ENCODE results near the gene TSPEAR.

DNA sequence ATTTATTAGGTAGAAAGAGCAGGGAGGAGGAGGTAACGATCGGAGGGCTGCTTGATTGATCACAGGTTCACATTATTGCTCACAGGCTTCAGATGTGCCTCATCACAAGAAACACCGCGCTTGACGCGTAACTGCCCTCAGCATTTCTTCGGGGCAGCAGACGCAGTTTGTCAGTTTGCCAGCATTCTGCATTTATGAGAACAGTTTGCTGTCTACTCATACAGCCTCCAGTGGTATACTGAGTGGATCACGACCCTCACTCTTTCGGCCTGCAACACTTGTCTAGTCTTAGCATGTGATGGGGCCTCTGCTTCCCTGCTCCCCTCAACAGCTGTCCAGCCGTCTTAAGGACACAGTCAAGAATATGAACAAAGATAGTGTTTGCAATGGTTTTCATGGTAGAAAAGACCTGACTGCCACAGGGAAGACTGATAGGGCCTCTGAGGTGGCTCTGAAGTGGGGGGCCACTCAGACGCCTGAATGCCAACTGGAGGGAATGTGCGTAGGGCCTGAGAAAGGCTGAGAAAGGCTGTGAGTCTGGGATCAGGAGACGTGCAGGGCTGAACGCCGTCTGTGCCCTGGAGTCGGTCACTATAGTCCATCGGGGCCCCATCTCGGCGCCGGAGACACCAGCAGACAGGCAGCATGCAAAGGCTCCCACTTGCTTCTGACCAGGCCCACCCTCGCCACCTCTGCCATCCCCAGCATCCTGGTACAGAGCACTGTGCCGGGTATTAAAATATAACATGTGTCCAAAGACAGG lies 45.2 kb upstream of the TSPEAR start:
- TF ChIP-seq, protein P1, sequence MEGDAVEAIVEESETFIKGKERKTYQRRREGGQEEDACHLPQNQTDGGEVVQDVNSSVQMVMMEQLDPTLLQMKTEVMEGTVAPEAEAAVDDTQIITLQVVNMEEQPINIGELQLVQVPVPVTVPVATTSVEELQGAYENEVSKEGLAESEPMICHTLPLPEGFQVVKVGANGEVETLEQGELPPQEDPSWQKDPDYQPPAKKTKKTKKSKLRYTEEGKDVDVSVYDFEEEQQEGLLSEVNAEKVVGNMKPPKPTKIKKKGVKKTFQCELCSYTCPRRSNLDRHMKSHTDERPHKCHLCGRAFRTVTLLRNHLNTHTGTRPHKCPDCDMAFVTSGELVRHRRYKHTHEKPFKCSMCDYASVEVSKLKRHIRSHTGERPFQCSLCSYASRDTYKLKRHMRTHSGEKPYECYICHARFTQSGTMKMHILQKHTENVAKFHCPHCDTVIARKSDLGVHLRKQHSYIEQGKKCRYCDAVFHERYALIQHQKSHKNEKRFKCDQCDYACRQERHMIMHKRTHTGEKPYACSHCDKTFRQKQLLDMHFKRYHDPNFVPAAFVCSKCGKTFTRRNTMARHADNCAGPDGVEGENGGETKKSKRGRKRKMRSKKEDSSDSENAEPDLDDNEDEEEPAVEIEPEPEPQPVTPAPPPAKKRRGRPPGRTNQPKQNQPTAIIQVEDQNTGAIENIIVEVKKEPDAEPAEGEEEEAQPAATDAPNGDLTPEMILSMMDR (IDR thresholded peaks at IDR 0.05), result no peak
- TF ChIP-seq POLR2A (IDR thresholded peaks at IDR 0.05), result no peak
